Suprapubic skin (tissue), 3 donors: ENCODE results near the gene MYO18B.

Experiments used
- CTCF ChIP-seq, 2 donors: fragments of 200-600 bp in 1 of 2; fragments of 450-650 bp in 1 of 2; sonication (generic) in 1 of 2; IDR thresholded peaks; one replicate each; pipeline ENCODE4 v1.5.1; 2016 to 2019; ENCODE audit warnings: antibody characterized with exemption in 2 of 2, mild to moderate bottlenecking in 1 of 2, moderate library complexity in 1 of 2
- POLR2A ChIP-seq, 2 donors: fragments of 450-650 bp; IDR thresholded peaks; one replicate each; pipeline ENCODE4 v1.6.1; 2017; ENCODE audit warnings: antibody characterized with exemption in 2 of 2, mild to moderate bottlenecking in 2 of 2, moderate library complexity in 2 of 2

- TF ChIP-seq POLR2A (IDR thresholded peaks at IDR 0.05) (no peak), CTCF (IDR thresholded peaks at IDR 0.05) (no peak)
Measured at GRCh38 chr22:25878933-25879332, 136.9 kb downstream of the MYO18B start.
